Dermis blood vessel endothelial cell (primary cell): ENCODE measurements around the gene TMEM87B. TPM values are rescaled to one million over a fixed set of nuclear protein-coding genes. Genes with fewer than 3 reads are reported as not detected.
A peak's percentile ranks its signal among the peaks of the same experiment; 100 is the strongest.
"Not testable (repeated sequence)": the region's sequence is repeated elsewhere in the genome, so short reads cannot be mapped to it uniquely, and the experiment has no call there.

Source experiments
- DNase-seq: peaks from one replicate; pipeline ENCODE4 v3.0.0; 2010
- total RNA-seq: library from RNA; depleted of rRNA; stranded (reverse); fragments of >200 nt; gene quantifications from 2 replicates; pipeline ENCODE4 v1.2.3, GENCODE V29; 2014

TMEM87B gene
- total RNA-seq, 1 donor from 2014 or later = 35.1 TPM

DNA sequence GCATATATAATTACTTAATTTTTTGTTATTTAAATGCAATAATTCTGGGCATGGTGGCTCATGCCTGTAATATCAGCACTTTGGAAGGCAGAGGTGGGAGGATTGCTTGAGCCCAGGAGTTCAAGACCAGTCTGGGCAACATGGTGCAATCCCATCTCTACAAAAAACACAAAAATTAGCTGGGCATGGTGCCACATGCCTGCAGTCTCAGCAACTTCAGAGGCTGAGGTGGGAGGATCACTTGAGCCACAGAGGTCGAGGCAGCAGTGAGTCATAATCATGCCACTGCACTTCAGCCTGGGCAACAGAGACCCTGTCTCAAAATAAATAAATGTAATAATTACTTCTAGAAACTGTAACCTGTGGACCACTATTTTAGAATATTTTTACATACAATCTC is 21.5 kb upstream of the TMEM87B start:
- no peak for DNase-seq

DNA sequence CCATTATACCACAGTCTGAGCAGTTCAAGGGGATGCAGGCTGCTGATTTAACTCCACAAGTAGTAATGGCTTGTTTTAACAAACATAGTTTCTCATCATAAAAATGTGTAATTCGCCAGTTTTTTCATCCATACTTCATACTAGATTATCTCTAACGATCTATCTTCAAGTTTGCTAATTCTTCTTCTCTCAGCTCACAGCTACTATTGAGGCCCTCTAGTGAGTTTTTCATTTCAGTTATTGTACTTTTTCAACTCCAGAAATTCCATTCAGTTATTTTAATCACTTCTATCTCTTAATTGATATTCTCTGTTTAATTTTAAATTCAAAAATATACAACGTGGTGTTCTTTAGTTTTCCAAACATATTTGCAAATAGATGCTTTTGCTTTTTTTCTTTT is 20.1 kb upstream of the TMEM87B start:
- no peak for DNase-seq

DNA sequence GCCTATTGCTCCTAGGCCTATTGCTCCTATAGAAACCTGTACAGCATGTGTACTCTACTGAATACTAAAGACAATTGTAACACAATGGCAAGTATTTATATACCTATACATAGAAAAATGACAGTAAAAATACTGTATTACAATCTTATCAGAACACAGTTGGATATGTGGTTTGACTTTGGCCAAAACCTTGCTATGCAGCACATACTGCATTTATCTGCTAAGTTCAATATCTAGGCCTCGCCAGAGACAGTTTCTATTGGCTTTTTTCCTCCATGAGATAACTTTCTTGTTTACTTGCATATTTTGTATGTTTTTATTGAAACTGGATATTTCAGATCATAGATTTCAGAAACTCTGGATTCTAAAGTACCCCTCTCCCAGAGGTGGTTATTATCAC is 19.3 kb upstream of the TMEM87B start:
- no peak for DNase-seq

DNA sequence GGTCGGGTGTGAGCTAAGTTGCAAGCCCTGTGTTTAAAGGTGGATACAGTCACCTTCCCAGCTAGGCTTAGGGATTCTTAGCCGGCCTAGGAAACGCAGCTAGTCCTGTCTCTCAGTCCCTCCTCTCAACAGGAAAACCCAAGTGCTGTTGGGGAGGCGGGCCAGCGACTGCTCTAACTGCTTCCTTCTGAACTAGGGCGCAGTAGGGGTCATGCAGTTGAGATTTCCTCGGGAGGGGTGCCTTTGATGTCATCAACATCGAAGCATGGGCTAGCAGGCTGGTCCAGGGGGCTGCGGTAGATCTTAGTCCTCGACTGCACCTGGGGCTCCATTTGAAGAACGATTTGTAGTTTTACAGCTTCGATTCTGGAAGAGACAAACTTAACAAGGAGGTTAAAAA is 15.5 kb upstream of the TMEM87B start:
- DNase-seq = not testable (repeated sequence)

DNA sequence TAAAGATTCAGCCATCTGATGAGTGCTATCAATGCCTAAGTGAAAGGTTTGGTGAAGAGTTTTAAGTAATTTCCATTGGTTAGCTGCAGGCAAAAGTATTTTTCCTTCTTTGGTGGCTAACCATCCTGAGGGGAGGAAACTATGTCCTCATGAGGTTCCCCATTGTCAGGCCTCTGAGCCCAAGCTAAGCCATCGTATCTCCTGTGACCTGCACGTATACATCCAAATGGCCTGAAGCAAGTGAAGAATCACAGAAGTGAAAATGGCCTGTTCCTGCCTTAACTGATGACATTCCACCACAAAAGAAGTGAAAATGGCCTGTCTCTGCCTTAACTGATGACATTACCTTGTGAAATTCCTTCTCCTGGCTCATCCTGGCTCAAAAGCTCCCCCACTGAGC is 15.0 kb upstream of the TMEM87B start:
- not testable (repeated sequence) for DNase-seq

DNA sequence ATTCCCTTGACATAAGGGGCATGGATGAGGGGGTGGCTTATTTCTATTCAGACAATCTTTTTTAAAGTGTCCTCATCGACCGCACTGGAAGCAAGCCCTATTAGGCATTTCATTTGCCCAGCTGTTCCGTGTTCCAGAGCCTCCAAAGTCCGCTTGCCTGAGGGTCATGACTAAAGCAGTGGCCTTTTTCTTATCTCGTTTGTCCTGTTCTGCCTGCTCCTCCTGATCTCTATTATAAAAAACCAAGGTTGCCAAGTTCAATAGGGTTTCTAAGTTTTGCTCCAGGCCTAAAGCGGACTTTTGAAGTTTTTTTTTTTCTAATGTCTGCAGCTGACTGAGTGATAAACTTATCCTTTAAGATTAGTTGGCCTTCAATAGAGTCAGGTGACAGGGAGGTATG is 13.6 kb upstream of the TMEM87B start:
- DNase-seq = not testable (repeated sequence)

DNA sequence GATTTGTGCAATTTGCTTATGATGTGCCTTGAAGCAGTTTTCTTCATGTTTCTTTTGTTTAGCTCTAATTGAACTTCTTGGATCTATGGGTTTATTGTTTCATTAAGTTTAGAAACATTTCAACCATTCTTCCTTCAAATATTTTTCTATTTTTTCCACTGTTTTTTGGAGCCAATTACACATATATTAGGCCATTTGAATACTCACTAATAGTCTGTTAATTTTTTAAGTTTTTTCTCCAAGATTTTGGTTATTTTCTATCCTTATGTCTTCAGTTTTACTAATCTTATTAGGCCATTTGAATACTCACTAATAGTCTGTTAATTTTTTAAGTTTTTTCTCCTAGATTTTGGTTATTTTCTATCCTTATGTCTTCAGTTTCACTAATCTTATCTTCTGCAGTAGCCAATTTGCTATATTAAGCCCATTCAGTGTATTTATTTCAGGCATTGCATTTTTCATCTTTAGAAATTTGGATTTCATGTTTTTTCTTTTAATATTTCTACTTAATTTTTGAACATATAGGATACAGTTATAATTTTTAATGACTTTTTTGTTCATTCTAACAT is 9.5 kb upstream of the TMEM87B start:
- DNase-seq = no peak

DNA sequence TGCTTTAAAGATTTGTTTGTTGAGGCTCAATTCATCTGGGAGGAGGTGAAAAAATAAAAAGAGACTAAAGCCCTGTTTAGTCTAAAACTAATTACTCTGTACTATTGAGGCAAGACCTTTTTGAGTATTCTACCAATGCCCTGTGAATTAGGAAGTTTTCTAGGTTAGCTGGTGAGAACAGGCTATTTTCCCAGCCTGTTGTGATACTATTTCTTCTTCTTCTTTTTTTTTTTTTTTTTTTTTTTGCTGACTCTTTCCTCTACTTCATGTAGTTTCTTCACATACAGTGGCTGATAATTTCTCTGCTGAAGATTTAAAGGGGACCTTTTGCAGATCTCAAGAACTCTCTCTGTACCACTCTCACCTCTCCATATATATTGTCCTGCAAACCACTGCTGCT is 8.8 kb upstream of the TMEM87B start:
- no peak for DNase-seq

DNA sequence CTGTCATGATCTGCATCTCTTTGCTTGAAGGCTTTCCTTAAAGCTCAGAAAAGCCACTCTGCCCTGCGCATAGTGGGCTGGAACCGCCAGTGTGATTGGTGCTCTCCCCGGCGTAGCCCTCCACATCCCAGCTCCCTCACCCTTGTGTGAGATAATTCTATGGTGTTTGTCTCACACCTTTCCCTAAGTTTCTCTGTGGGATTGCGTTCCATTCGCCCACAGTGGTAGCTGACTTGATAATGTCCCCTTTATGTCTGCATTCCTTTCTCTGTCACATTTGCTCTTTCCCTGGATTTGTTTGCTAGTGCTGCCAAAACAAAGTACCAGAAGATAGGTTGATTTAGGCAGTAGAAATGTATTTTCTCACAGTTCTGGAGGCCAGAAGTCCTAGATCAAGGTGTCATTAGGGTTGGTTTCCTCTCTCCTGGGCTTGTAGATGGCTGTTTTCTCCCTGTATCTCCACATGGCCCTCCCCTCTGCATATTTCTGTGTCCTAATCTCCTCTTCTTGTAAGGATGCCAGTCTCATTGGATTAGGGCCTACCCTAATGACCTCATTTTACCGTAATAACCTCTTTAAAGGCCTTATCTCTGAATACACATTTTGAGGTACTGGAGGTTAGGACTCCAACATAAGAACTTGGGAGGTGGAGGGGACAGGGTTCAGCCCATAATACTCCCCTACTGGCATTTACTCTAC is 7.4 kb upstream of the TMEM87B start:
- no peak for DNase-seq

DNA sequence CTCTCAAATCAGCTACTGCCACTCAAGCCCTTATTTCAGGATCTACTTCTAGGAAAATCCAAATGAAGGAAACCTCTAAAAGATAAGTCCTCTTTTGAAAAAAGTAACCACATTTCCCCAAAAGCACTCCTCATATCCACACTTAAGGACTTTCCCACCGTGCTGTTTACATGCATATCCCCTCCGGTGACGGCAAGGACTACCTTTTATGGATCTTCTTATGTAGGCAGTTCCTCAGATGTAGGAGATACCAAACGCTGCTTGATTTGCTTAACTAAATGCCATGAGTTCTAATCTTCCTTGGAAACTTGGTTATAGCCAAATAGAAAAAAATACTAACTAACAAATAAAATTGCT is 6.9 kb upstream of the TMEM87B start:
- DNase-seq = no peak

DNA sequence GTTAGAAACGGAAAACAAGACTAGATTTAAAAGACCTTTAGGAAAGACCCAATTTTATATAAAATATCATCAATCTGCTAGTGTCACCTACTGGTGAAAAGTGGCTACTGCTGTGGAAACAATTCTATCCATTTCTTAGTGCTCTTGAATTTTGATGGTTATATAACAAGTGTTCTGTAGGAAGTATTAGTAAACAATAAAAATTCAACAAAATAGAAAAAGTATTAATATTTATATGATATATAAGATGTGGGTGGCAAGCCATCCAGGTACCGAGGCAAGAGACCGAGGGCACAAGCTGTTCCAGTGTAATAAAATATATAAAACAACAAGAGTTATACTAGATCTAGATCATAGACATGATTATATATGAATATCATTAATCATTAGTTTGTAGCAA is 6.2 kb upstream of the TMEM87B start:
- DNase-seq = peak; percentile 84

DNA sequence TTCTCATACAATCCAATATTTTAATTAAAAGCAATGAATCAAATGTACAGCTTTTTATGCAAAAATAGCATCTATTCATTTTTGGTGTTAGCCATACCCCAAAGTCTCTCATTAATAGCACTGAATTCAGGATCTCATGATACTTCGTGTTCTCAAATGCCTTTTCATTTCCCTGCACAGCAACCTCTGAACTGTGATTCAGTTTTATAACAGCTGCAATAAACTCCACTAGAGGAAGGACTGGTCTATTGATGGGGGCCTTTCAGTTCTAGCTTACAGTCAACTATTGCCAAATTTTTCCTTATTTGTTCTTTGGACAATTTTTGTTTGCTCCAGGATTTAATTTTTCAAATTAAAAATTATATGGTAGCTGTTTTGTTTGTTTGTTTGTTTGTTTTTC is 4.8 kb upstream of the TMEM87B start:
- DNase-seq = no peak

DNA sequence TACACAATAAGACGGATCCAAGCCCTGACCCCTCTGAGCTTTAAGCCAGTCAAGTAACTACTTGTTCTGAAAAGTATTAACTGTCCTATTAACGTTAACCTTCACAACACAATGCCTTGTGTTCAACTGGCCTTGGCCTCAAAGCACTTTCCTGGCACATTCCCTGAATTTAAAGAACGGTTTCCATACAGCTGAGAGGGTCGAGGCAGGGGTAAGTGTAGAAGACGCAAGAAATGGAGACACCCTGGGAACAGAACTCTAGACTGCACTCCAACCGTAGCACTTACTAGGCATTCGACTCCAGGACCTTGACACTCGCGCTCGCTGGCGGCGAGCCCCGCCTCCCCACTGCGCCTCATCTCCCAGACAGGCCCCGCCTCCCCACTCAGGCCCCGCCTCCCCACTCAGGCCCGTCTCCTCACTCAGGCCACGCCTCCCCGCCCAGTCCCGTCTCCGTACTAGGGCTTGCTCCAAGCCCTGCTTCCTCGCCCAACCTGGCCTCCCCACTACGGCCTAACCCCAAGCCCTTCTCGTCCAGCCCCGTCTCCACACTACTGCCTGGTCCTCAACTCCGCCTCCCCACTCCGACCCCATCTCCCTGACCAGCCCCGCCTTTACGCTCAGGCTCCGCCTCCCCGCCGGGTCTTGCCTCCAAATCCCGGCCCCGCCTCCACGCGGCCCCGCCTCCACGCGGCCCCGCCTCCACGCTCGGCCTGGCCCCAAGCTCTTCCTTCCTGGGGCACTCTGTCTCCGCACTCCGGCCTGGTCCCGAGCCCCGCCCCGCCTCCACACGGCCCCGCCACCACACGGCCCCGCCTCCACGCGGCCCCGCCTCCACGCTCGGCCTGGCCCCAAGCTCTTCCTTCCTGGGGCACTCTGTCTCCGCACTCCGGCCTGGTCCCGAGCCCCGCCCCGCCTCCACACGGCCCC is 887 bp upstream of the TMEM87B start:
- peak; percentile 97 for DNase-seq

DNA sequence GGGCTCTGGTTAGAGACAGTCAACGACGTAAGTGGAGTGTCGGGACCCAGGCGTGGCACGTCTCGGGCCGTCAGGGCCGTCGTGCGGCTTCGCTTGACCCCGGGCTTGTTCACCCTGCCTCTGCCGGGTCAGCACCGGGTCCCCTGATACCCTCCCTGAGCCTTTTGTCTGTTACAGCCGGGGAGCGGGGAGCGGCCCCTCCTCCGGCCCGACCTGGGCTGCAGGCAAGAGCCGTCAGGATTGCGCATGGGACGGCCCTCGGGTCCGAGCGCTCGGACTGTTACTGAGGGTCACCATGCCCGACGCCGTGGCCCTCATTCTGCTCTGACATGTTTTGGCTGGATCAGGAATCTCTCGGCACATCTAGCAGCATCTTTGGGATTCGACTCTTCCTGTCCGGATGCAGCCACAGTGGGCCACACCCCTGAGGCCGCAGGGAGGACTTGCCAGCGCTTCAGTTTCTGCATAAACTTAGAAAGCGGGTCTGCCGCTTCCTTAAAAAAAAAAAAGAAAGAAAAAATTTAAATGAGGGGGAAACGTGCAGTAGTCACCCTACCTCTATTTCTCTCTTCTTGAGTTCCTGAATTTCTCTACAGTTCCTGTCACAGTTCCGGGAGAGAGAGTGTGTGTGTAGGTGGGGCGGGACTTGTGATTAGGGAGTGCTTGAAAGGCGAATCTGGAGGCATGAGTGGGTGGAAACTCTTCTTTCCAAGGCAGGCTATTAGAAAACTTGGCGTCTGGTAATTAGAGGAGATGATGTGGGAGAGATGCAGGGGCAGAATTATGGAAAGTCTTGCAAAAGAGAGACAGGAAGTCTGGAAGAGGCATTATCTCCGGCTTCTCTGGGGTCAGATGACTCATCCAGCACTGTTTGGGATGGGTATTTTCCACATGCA is 909 bp downstream of the TMEM87B start:
- peak; percentile 73 for DNase-seq

DNA sequence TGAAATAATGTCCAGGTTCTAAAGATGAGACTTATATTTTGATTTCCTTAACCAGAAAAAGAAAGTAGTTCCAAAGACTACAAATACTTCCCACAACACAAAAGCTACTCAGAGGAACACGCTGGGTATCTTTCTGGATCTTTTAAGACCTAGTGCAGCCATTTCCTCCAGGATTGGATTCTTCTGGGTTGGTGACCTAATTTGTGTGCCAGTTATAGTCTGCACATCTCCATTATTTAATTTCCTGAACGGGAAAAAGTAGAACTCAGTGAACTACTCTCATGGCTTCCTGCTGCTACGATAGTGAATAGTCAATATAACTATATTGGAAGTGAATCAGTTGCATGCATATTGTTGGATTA is 1.5 kb downstream of the TMEM87B start:
- no peak for DNase-seq

DNA sequence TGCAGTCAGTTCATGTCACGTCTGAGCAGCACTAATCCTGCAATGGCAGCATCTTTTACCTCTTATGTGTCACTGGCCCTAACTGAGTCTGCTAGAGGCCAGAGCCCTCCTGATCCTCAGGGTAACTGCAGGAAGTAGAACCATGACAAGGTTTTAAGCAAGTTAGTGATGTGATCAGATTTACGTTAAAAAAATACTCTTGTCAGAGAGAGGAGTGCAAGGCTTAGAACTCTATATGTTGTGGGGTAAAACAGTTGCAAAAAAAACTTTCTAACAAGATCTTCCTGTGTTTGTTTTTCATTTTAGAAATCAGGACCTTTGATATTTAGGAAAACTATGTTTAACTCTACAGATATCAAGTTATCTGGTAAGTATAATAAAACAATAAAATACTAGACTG is 4.6 kb downstream of the TMEM87B start:
- DNase-seq = no peak

DNA sequence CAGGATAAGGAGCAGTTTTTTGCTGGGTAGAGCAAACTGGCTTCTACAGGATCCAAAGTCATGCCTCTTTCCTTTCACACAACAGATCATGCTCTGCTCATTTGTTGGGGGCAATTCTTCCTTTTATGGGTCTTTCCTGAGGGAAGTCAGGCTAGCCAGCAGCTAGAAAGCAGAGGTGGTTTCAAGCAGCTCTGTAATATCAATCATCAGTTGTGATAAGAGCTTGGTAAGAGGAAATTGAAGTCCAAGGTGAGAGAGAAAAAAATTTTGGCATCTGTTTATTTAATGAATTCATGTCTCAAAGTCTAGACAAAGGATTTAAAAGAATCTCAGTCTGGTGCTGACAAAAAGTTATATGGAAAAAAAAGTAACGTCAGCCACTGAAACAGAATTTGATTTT is 6.2 kb downstream of the TMEM87B start:
- DNase-seq = peak; percentile 43

DNA sequence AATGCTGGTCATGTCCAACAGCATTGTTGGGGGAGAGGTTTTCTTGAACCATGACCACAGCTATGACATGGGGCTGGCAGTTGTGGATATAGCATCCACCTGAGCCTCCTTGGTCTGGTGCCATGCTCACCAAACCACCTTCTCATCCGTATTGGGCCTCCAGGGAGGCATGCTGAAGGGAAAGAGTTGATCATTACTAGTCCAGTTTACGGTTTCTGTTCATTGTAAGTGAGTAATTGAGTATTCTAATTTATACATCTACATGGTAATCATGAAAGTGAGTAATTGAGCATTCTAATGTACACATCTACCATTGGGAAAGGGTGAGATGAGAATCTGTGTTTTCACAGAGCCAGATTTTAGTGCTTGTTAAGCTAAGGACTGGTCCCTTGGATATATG is 6.8 kb downstream of the TMEM87B start:
- DNase-seq = no peak

DNA sequence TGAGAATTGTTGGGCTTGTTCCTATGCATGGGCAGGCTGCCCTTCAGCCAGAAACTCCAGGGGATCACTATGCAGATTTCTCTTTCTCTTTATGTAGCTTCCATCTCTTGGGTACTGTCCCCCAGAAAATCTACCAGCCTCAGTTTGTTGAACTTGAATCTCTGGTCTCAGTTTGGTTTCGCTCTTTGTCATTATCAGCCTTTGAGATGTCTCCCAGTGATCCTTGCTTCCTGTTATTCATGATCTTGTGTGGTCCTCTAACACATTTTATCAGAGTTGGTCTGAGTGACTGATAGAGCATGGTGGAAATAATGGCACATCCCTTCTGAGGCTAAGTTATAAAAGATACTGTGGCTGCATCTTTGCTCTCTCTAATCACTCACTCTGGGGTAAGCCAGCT is 7.8 kb downstream of the TMEM87B start:
- DNase-seq = no peak

DNA sequence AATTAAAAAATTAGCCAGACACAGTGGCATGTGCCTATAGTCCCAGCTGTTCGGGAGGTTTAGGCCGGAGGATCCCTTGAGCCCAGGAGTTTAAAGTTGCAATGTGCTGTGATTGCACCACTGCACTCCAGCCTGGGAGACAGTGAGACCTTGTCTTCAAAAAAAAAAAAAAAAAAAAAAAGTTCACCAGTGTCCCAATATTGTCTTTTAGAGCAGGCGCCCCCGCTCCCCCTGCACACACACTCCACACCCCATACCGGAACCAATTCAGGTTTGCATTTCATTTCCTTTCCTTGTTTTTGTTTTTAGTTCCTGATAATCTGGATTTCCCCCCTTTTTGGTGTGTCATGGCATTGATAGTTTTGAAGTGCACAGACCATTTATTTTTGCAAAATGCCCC is 10.4 kb downstream of the TMEM87B start:
- DNase-seq = no peak

DNA sequence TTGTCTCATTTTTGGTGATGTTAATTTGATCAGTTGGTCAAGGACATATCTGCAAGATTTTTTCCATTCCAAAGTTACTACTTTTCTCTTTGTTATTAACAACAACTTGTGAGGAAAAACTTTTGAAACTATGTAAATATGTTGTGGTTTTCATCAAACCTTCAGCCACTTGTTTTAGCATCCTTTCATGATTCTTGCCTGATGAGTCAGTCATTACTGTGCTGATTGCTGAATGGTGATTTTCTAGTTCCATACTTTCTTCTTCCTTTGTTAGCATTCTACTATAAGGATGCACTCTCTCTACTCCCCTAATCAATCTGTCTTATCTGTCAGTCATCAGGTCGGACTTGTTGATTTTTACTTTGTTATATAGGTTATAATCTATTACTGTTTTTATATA is 10.9 kb downstream of the TMEM87B start:
- peak; percentile 34 for DNase-seq

DNA sequence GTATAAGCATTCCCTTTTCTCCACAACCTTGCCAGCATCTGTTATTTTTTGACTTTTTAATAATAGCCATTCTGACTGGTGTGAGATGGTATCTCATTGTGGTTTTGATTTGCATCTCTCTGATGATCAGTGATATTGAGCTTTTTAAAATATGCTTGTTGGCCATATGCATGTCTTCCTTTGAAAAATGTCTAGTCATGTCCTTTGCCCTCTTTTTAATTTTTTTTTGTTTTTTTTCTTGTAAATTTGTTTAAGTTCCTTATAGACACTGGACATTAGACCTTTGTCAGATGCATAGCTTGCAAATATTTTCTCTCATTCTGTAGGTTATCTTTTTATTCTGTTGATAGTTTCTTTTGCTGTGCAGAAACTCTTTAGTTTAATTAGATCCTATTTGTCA is 14.7 kb downstream of the TMEM87B start:
- DNase-seq = not testable (repeated sequence)

DNA sequence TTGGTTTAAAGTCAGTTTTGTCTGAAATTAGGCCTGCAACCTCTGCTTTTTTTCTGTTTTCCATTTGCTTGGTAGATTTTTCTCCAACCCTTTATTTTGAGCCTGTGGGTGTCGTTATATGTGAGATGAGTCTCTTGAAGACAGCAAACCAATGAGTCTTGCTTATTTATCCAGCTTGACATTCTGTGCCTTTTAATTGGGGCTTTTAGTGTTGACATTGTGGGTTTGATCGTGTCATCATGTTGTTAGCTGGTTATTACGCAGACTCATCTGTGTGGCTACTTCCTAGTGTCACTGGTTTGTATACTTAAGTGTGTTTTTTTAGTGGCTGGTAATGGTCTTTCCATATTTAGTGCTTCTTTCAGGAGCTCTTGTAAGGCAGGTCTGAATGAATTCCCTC is 18.8 kb downstream of the TMEM87B start:
- no peak for DNase-seq
